Activated T-cell treated with anti-CD3 and anti-CD28 coated beads, Interleukin-2, amount 50 U/mL, for 24 hours (primary cell): ENCODE results near the gene DMXL2.
A peak's percentile ranks its signal among the peaks of the same experiment; 100 is the strongest.
"Not testable (repeated sequence)": the region's sequence is repeated elsewhere in the genome, so short reads cannot be mapped to it uniquely, and the experiment has no call there.

Source experiments
- DNase-seq: peaks from one replicate; pipeline ENCODE4 v3.0.0-alpha.2; 2020
- H3K27ac Mint-ChIP-seq: 2 replicates; pipeline ENCODE4 v1.8.0; 2020; ENCODE audit warnings: mild to moderate bottlenecking, mixed read lengths
- H3K27me3 Mint-ChIP-seq: 2 replicates; pipeline ENCODE4 v1.8.0; 2020; ENCODE audit warnings: mixed read lengths
- H3K36me3 Mint-ChIP-seq: 2 replicates; pipeline ENCODE4 v1.8.0; 2020; ENCODE audit warnings: low read depth, mixed read lengths
- H3K4me1 Mint-ChIP-seq: 2 replicates; pipeline ENCODE4 v1.8.0; 2020; ENCODE audit warnings: low read depth, mixed read lengths
- H3K4me3 Mint-ChIP-seq: 2 replicates; pipeline ENCODE4 v1.8.0; 2020; ENCODE audit warnings: mild to moderate bottlenecking, moderate library complexity, mixed read lengths
- H3K9me3 Mint-ChIP-seq: 2 replicates; pipeline ENCODE4 v1.8.0; 2020; ENCODE audit warnings: mixed read lengths

Gene DMXL2, protein sequence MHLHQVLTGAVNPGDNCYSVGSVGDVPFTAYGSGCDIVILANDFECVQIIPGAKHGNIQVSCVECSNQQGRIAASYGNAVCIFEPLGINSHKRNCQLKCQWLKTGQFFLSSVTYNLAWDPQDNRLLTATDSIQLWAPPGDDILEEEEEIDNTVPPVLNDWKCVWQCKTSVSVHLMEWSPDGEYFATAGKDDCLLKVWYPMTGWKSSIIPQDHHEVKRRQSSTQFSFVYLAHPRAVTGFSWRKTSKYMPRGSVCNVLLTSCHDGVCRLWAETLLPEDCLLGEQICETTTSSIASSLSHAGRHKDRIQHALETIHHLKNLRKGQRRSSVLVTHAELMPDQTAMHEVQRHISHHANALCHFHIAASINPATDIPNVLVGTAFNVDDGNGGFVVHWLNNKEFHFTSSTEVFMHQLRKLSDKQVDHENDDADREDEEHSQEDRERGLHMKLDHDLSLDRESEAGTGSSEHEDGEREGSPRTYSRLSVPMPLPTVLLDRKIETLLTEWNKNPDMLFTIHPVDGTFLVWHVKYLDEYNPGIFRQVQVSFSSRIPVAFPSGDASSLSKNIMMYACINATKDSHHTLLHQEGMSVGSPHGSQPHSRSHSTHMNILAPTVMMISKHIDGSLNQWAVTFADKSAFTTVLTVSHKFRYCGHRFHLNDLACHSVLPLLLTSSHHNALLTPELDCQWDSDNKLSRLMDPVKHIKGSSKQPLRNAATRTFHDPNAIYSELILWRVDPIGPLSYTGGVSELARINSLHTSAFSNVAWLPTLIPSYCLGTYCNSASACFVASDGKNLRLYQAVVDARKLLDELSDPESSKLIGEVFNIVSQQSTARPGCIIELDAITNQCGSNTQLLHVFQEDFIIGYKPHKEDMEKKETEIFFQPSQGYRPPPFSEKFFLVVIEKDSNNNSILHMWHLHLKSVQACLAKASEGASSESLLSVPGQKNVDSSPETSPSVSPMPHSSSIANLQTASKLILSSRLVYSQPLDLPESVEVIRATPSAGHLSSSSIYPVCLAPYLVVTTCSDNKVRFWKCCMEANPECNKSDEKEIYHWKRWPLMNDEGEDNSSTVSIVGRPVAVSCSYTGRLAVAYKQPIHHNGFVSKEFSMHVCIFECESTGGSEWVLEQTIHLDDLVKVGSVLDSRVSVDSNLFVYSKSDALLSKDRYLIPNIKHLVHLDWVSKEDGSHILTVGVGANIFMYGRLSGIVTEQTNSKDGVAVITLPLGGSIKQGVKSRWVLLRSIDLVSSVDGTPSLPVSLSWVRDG (N-terminal part only)

DNA sequence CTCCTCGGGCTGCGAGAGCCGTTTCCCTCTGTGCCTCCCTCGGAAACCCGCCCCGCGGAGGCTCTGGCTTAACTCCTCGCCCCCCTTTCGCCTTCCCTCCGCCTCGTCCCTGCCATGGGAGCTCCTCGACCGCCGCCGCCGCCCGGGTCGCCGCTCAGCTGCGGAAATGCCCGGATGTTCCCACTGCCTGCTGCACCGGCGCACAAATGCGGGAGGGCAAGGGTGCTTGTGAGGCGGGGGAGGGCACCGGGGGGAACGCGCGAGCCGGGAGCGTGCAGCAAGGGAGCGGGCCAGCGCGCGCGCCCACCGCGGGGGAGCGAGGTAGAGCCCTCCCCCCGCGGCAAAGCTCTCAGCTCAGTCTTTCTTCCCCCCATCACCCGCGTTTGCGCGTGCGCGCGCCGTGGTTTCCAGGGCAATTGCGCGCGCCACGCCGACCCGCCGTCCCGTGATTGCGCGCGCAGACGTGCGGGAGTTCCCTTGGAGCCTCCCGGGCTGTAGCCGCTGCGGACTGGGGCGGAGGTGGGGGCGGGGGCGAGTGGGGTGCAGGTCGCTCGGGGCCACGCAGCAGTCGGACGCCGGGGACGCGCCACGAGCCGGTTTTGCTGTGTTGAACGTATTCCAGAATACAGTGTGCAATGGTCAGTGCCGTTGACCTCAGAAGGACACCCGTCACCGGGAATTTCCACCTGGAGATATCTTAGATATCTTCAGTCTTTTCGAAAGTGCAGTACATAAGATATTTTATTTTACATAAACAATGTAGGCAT is at the start of gene DMXL2:
Gene DMXL2, minus strand, starts transcription at position 168 of the 767 bp plus-strand sequence. CDS start 226 bp downstream, outside the sequence.
- peaks cover 2% of the 10 kb centered on the region for H3K36me3 Mint-ChIP-seq
- no peaks in the 10 kb centered on the region for H3K9me3 Mint-ChIP-seq
- peak; percentile 85 for DNase-seq
- H3K4me3 Mint-ChIP-seq, result peak within 1 kb of the TSS; percentile 83
- peaks cover 17% of the 10 kb centered on the region for H3K4me1 Mint-ChIP-seq
- H3K27me3 Mint-ChIP-seq, result peaks cover 19% of the 10 kb centered on the region
- H3K27ac Mint-ChIP-seq, result peak within 1 kb of the TSS; percentile 83

DNA sequence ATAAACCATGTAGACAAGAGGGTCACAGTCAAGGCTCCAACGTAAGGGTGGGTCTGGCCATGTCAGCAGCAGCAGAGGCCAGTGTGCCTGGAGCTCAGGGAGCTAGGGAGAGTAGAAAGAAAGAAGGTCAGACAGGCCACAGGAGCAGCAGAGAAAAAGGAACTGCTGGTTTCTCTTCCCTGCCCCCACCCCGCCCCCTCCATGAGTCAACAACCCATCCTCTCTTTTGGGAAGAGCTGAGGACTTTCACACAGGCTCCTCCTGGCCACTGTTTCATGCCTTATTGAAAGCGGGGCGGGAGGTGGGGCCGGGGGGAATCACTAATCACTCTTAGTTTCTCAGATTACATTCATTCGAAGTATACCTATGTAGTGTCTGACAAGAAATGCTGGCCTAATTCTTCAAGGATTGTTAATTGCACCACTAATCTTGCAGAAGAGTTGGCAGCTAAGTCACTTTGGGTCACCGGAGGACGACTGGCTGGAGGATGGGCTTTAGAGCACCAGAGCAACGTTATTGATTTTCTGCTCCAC is 49.6 kb upstream of the DMXL2 start:
- Mint-ChIP-seq H3K27me3 (peaks cover 9% of the 10 kb centered on the region), H3K36me3 (no peaks in the 10 kb centered on the region), H3K9me3 (no peaks in the 10 kb centered on the region), H3K4me1 (no peaks in the 10 kb centered on the region), H3K27ac (no peak overlapping the region), H3K4me3 (no peak overlapping the region)
- DNase-seq, result no peak

DNA sequence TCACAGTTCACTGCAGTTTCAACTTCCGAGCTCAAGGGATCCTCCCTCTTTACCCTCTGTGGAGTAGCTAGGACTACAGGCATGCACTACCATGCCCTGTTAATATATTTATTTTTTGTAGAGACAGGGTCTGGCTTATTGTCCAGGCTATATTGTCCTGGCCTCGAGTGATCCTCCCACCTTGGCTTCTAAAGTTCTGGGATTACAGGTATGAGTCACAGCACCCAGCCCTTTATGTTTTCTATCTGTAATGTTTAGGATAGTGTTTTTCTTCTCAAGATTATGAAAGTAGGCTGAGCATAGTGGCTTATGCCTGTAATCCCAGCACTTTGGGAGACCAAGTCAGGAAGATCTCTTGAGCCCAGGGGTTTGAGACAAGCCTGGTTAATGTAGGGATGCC is 46.8 kb upstream of the DMXL2 start:
- Mint-ChIP-seq H3K4me3 (no peak overlapping the region), H3K27ac (no peak overlapping the region), H3K4me1 (no peaks in the 10 kb centered on the region), H3K9me3 (no peaks in the 10 kb centered on the region), H3K27me3 (peaks cover 19% of the 10 kb centered on the region), H3K36me3 (no peaks in the 10 kb centered on the region)
- DNase-seq, result no peak

DNA sequence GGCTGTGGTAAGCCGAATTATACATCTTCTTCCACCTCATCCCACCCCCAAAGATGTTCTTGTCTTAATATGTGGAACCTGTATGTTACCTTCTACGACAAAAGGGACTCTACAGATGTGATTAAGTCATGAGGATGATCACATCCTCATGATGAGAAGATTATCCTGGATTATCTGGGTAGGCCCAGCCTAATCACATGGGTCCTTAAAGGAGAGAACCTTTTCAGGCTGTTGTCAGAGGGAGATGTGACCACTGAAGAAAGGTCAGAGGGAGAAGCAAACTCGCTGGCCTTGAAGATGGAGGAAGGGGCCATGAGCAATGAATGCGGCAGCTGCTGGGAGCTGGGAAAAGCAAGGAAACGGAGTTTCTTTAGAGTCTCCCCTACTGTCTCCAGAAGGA is 45.9 kb upstream of the DMXL2 start:
- Mint-ChIP-seq H3K27me3 (peaks cover 19% of the 10 kb centered on the region), H3K4me3 (no peak overlapping the region), H3K9me3 (no peaks in the 10 kb centered on the region), H3K36me3 (no peaks in the 10 kb centered on the region), H3K4me1 (no peaks in the 10 kb centered on the region), H3K27ac (no peak overlapping the region)
- no peak for DNase-seq

DNA sequence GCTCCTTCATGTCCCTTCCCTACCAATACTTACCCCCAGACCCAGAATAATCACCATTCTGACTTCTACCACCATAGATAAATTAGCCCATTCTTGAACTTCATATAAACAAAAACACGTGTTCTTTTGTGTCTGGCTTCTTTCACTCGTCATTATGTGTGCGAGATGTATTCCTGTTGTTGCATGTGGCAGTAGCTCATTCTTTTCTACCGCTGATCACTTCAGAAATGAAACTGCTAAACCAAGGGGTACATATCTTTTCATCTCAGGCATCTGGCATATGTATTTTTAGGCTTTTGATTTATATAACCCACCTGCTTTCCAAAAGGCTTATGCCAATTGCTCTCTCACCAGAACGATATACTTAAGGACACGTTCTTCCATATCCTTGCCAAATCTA is 44.9 kb upstream of the DMXL2 start:
- Mint-ChIP-seq H3K4me3 (no peak overlapping the region), H3K9me3 (no peaks in the 10 kb centered on the region), H3K27ac (no peak overlapping the region), H3K36me3 (no peaks in the 10 kb centered on the region), H3K27me3 (peaks cover 18% of the 10 kb centered on the region), H3K4me1 (no peaks in the 10 kb centered on the region)
- DNase-seq, result no peak

DNA sequence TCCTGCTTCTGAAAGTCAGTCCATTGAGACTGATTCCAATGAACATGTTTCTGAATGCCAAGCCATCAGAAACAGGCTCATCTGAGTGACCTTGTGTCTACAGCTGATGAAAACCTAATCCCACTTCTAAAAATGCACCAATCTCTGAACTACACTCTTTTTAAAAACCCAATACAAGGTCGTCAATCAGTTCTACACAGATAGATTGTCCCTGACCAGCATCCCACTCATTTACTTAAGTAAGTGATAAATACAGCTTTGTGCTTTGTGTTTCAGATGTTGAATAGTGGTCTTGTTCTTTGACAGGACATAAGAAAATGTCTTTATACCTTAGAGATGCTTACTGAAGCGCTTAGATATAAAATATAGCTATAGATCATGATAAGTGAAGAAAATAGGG is 38.5 kb upstream of the DMXL2 start:
- Mint-ChIP-seq H3K27me3 (peaks cover 3% of the 10 kb centered on the region), H3K4me1 (no peaks in the 10 kb centered on the region), H3K27ac (no peak overlapping the region), H3K36me3 (no peaks in the 10 kb centered on the region), H3K4me3 (no peak overlapping the region), H3K9me3 (no peaks in the 10 kb centered on the region)
- no peak for DNase-seq

DNA sequence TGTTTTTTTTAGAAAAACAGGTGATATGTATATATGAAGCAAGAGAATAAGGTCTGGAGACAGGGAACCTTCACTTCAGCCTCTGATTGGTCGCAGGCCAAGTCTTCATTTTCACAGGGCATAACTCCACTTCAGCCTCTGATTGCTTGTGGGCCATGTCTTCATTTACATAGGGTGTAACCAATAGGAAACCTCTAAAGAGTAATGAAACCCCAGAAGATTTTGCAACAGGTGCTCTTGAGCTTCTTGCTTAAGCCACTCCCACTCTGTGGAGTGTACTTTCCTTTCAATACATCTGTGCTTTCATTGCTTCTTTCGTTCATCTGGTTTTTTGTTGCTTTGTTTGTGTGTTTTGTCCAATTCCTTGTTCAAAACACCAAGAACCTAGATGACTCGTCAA is 36.1 kb upstream of the DMXL2 start:
- no peaks in the 10 kb centered on the region for H3K36me3 Mint-ChIP-seq
- no peaks in the 10 kb centered on the region for H3K27me3 Mint-ChIP-seq
- H3K27ac Mint-ChIP-seq, result no peak overlapping the region
- H3K4me3 Mint-ChIP-seq, result no peak overlapping the region
- H3K4me1 Mint-ChIP-seq, result no peaks in the 10 kb centered on the region
- H3K9me3 Mint-ChIP-seq, result no peaks in the 10 kb centered on the region
- no peak for DNase-seq

DNA sequence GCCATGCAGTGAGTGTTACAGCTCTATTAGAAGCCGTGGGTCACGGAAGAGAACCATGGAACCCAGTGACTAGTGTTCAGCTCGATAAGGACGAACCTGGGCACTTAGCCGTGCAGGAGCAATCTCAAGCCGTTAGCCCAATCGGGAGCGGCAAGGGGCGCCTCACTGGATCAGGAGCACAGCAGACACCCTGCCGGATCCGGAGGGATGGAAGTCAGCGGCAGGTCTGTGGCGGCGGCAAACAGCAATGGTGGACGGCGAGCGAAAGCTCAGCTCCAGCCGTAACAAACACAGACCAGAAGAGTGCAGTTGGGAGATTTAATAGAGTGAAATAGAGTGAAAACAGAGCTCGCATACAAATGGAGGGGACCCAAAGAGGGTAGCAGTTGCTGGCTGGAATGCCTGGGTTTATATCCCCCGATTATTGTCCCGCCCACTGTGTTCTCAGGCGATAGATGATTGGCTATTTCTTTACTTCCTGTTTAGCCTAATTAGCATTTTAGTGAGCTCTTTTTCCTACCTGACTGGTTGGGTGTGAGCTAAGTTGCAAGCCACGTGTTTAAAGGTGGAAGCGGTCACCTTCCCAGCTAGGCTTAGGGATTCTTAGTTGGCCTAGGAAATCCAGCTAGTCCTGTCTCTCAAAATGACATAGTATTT is 33.0 kb upstream of the DMXL2 start:
- H3K4me1 Mint-ChIP-seq, H3K27me3 Mint-ChIP-seq, H3K27ac Mint-ChIP-seq, H3K9me3 Mint-ChIP-seq, H3K4me3 Mint-ChIP-seq, H3K36me3 Mint-ChIP-seq, DNase-seq: not testable (repeated sequence)

DNA sequence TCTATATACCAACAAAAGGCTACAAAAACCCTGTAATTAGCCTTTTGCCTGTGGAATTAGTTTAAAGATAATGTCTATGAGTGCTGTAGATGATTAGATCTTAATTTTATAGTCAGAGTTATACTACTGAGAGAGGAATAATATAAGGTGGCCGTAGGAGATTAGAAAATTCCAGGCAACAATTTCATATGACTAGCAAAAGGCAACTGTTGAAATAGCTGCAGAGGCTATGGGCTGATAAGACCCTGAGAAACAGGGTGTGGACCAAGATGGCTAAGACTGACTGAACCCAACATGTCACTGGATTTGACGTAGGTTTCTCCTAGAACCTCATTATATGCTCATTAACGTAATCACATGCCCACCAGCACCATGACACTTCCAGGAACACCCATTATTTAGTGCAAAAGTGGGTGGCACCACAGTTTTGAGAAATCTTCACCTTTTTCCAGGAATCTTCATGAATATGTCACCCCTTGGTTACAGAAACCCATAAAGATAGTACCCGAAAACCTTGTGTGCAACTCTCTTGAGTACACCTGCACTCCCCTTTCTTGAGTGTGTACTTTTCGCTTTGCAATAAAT is 29.6 kb upstream of the DMXL2 start:
- Mint-ChIP-seq H3K9me3 (no peaks in the 10 kb centered on the region), H3K27ac (no peak overlapping the region), H3K36me3 (no peaks in the 10 kb centered on the region), H3K4me1 (no peaks in the 10 kb centered on the region), H3K4me3 (no peak overlapping the region), H3K27me3 (no peaks in the 10 kb centered on the region)
- DNase-seq, result no peak

DNA sequence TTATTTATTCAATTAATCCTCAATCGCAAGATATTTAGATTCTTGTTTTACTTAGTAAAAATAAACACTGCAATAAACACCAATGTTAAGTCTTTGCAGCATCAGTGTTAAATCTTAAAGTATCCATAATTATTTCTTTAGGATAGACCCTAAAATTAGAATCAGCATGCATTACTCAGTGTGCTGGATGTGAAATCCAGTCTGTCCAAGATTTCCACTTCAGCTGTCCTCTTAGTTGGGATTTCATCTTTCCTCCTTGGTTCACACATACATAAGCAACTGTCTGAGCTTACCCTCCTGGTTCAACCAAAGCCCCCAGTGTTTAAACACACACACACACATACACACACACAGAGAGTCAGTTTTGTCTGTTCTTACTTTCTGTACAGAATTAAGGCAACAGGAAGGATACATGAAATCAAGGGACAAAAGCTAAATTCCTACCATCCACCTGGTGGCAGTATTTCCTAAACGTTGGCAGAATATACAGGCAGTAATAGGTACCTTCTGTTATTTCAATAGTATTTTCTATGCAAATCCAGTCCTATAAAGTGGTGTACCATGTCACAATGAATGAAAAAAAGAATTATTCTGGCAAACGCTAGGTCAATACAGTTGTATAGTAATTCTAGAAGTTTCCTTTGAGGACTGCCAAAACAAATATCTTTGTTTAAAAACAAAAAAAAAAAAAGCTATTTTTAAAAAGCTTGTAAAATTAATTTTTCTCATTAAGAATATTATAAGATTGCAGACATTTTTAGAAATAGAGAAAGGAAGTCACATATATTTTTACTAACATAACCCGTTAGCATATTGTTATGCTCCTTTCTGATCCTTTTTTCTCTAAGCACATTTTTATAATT is 27.3 kb upstream of the DMXL2 start:
- DNase-seq, result no peak
- Mint-ChIP-seq H3K36me3 (no peaks in the 10 kb centered on the region), H3K4me1 (no peaks in the 10 kb centered on the region), H3K9me3 (no peaks in the 10 kb centered on the region), H3K4me3 (no peak overlapping the region), H3K27ac (no peak overlapping the region), H3K27me3 (no peaks in the 10 kb centered on the region)

DNA sequence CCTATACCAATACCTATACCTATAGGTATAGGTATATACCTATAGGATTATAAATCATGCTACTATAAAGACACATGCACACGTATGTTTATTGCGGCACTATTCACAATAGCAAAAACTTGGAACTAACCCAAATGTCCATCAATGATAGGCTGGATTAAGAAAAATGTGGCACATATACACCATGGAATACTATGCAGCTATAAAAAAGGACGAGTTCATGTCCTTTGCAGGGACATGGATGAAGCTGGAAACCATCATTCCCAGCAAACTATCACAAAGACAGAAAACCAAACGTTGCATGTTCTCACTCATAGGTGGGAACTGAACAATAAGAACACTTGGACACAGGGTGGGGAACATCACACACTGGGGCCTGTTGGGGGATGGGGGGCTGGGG is 26.1 kb upstream of the DMXL2 start:
- not testable (repeated sequence) for H3K27me3 Mint-ChIP-seq, H3K9me3 Mint-ChIP-seq, H3K4me1 Mint-ChIP-seq, H3K36me3 Mint-ChIP-seq, H3K27ac Mint-ChIP-seq, H3K4me3 Mint-ChIP-seq, DNase-seq

DNA sequence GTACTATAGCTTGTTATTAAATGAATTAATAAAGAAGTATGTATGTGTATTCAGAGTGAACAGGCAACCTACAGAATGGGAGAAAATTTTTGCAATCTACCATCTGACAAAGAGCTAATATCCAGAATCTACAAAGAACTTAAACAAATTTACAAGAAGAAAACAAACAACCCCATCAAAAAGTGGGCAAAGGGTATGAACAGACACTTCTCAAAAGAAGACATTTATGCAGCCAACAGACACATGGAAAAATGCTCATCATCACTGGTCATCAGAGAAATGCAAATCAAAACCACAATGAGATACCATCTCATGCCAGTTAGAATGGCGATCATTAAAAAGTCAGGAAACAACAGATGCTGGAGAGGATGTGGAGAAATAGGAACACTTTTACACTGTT is 25.5 kb upstream of the DMXL2 start:
- not testable (repeated sequence) for H3K9me3 Mint-ChIP-seq, H3K4me3 Mint-ChIP-seq, H3K27ac Mint-ChIP-seq

More for the DNA sequence above, 25.5 kb upstream of the DMXL2 start:
- not testable (repeated sequence) for H3K36me3 Mint-ChIP-seq, H3K27me3 Mint-ChIP-seq, DNase-seq, H3K4me1 Mint-ChIP-seq
